22Rv1 (cell line): ENCODE measurements around the gene GATAD2B.

ENCODE experiments used
- CTCF ChIP-seq: fragments of 450-650 bp; IDR thresholded peaks from 2 replicates; pipeline ENCODE4 v1.5.1; 2017; ENCODE audit warnings: mild to moderate bottlenecking
- ZFX ChIP-seq: fragments of 450-650 bp; IDR thresholded peaks from 2 replicates; pipeline ENCODE4 v1.6.1; 2017; ENCODE audit warnings: antibody characterized with exemption, borderline replicate concordance

GRCh38 chr1:153886127-153886526 is 36.6 kb downstream of the GATAD2B start:
- no peak for TF ChIP-seq CTCF
- no peak for TF ChIP-seq ZFX
